Activated CD4-positive, alpha-beta T cell treated with anti-CD3 and anti-CD28 coated beads, Interleukin-2, amount 50 U/mL, for 16 hours (primary cell): ENCODE data around the gene N4BP2L2.

Source experiments
- DNase-seq: peaks from one replicate; pipeline ENCODE4 v3.0.0-alpha.2; 2020

N4BP2L2 gene

GRCh38 chr13:32423592-32423991 is 115.0 kb downstream of the N4BP2L2 start:
- no peak for DNase-seq

DNA sequence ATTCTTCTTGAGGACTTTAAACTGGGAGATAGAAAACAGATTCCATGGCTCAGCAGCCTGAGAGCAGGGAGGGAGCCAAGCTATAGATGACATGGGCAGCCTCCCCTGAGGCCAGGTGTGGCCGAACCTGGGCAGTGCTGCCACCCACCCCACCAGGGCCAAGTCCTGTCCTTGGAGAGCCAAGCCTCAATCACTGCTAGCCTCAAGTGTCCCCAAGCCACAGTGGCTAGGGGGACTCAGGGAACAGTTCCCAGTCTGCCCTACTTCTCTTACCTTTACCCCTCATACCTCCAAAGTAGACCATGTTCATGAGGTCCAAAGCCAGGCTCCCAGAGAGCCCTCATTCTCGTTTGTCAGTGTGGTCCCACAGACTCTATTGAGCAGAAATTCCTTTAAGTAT is 118.7 kb downstream of the N4BP2L2 start:
- DNase-seq, result no peak

GRCh38 chr13:32417995-32418394 is 120.6 kb downstream of the N4BP2L2 start:
- DNase-seq, result no peak

DNA sequence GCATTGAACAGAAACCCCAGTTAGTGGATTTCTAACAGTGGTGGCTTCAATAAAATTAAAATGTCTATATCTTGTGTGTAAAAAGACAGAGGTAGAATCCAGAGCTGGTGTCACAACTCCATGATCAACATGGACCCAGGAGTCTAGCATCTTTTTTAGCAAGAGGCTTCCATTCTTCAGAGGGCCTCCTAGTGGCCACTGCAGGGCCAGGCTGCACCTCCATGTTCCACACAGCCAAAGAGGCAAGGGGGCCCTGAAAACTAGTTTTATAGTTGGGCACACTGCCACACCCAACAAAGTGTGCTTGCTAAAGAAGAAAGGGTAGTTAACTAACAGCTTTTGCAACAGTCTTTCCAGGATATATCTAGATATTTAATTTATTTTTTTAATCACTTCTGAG is 123.6 kb downstream of the N4BP2L2 start:
- DNase-seq, result peak; percentile 20

DNA sequence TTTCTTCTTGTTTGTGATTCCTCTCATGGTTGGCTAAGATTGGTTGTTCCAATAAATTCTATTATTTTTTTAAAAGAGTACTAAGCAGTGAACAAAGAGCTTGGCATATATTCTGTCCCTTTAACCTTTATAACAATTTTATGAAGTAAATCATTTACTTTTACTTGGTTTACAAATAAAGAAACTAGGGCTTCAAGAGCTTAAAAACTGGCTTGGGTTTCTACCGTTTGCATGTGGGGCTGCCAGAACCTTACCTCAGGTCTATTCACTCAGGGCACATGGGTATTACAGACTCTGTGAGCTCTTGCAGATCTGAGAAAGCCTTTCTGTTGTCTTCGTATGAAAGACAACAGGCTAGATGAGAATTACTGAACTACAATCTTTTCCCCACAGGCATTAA is 124.0 kb downstream of the N4BP2L2 start:
- no peak for DNase-seq

DNA sequence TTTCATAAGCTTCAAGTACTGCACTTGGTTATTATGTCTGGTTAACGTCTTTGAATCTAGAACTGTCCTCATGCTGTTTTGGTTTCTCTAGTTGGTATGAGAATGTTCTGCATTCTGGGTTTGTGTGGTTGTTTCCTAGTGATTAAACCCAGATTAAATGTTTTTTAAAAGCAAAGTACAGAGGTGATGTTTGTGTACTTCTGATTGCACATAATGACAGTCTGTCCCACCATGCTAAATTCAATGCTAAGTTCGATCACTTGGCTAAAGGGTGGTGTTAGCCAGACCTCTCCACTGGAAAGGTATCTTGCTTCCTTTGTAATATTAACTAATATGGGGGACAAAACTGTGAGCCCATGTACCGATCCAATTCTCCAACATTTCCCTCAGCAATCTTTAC is 125.3 kb downstream of the N4BP2L2 start:
- no peak for DNase-seq

DNA sequence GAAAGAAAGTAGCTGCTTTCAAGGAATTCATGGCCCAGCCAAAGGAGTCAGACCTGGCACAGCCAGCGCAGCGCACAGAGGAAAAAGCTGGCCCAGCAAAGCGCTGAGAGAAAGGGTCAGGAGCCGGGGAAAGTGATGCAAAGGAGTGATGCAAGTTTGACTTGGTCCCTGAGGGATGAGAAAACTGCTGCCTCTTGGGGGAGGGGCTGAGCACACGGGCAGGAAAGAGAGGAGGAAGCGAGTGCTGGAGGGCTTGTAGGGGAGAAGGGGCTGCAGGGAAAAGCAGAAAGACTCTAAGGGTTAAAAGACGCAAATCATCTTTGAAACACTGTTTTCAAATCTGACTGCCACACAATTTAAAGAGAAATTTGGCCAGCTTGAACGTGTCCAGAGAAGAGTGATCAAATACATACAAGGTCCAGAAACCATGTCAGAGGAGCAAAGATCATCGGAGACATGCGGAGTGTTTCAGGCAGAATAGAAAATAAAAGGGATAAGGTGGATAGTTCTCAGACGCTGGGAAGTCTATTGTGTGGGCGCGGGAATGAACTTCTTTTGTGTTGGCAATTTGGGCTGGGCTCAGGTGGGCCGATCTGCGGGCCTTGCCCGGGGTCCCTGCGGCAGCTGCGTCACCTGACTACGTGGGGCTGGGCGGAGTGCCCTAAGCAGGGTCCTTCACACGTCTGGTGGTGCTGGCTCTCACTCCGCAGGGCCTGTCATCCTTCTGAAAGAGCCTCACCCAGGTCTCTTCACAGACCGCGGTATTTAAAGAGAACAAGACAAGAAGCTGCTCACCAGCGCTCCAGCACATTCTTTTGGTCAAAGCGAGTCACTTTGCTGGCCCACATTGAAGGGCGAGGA is 128.8 kb downstream of the N4BP2L2 start:
- no peak for DNase-seq

- DNase-seq, result no peak
These were observed 129.6 kb downstream of the N4BP2L2 start for GRCh38 chr13:32409001-32409313.

DNA sequence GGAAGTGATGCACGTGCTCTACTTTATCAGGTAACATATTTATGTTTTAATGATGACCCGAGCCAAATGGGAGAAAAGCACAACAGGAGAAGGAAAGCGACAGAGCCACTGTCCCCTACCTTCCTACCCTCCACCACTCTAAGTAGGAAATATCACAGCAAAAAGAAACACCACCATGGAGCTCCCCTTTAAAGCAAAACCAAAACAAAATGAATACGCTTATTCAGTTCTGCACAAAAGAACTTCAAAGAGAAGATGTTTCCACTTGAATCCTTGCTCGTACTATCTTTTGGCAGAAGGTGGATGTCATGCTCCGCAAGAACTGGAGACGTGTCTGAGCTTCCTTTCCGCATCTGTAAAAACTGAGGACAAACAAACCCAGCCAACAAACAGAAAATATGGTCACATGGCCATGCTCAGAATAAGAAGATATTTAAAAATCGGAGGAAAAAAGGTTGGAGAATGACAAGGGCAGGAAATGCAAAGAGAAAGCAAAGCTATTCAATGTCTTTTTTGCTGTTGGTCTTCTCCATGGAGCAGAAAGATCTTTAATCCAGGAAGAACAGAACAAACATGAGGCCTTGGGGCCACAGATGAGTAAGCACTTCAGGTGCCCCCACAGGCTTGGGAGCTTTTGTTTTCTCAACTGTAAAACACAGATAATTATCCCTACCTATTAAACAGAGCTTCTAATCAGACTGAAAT is 130.1 kb downstream of the N4BP2L2 start:
- DNase-seq, result no peak

- peak; percentile 60 for DNase-seq
These were observed 130.7 kb downstream of the N4BP2L2 start for GRCh38 chr13:32407854-32408253.

- no peak for DNase-seq
These were observed 135.5 kb downstream of the N4BP2L2 start for GRCh38 chr13:32403108-32403507.

GRCh38 chr13:32391101-32391619 is 147.4 kb downstream of the N4BP2L2 start:
- DNase-seq, result no peak

DNA sequence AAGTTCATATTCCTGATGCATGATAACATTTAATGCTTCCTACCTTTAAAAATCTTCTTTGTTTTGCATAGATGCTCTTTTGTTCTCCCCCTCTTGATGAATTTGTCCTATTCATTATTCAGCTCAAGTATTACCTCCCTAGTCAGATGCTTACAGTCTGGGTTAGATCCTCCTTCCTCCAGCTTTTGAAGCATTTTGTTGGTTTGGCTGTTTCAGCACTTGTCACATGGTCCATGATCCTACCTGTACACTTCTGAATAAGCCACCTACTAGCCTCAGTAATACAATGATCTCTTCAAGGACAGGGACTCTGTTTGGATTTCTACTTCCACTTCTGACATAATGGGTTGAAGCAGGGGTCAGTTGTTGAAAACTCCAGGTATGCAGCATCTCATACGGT is 148.1 kb downstream of the N4BP2L2 start:
- DNase-seq, result no peak

GRCh38 chr13:32390048-32390447 is 148.5 kb downstream of the N4BP2L2 start:
- DNase-seq, result no peak

GRCh38 chr13:32385410-32385809 is 153.2 kb downstream of the N4BP2L2 start:
- DNase-seq, result no peak

GRCh38 chr13:32384702-32385101 is 153.9 kb downstream of the N4BP2L2 start:
- no peak for DNase-seq

DNA sequence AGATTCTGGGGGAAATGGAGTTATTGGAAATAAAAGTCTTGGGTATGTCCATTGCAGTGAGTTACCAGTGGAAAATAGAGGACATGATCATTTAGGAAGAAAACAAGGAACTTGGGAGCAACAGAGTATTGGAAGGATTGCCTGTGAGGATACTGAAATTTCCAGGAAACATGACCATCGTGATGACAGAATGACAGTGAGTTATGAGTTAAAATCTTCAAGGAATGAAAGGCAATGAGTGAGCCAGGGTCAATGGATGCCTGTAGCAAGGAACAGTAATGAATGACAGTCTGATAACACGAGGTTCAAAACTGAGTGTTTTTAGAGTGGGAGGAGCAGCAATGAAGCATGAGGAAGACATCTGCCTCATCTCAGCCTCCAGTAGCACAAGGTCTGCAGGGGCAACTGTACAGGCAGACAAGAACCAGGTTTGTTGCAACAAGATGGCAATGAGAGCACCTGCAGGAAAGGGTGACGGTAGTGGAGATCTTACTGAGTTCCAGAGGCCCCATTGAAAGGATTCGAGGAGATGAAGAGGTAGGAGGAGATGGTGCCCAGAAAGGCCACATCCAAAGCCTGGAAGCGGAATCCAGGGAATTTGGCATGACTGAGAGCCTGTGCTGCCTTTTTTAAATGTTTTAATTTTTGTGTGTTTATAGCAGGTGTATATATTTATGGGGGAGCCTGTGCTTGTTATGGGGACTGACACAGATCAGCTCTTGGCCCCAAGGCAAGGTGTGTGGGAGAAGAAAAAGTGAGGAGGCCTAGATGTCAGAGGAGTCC is 154.6 kb downstream of the N4BP2L2 start:
- no peak for DNase-seq
